Psoas muscle (tissue), 8 donors: ENCODE results near the gene KIF6. TPM values are rescaled to one million over a fixed set of nuclear protein-coding genes. Genes with fewer than 3 reads are reported as not detected.

ENCODE experiments used
- ATAC-seq, 4 donors: fragments of 200-7000 bp; cut with Tn5 transposase; one replicate each; pipeline ENCODE4 v1.9.1; 2020; ENCODE audit warnings: moderate library complexity in 3 of 4, mild to moderate bottlenecking in 2 of 4
- DNase-seq, 2 donors: peaks; one replicate each; pipeline ENCODE4 v3.0.0-alpha.2; 2020
- H3K27ac ChIP-seq: fragments of 200-600 bp; one replicate; pipeline ENCODE4 v1.8.0; 2022
- H3K27me3 ChIP-seq, 3 donors: fragments of 200-600 bp in 1 of 3; one replicate each; pipeline versions ENCODE4 v1.6.1 to v1.8.0; 2013 to 2022; ENCODE audit warnings: low read length in 2 of 3, mild to moderate bottlenecking in 2 of 3, moderate library complexity in 1 of 3; ENCODE audit not compliant: insufficient read depth in 3 of 3
- H3K36me3 ChIP-seq, 2 donors: fragments of 200-600 bp in 1 of 2; one replicate each; pipeline versions ENCODE4 v1.6.1 to v1.8.0; 2013 to 2022; ENCODE audit warnings: low read depth in 1 of 2, mild to moderate bottlenecking in 1 of 2, moderate library complexity in 1 of 2; ENCODE audit not compliant: insufficient read depth in 1 of 2
- H3K4me1 ChIP-seq: fragments of 200-600 bp; one replicate; pipeline ENCODE4 v1.8.0; 2022
- H3K4me3 ChIP-seq: fragments of 200-600 bp; one replicate; pipeline ENCODE4 v1.8.0; 2022; ENCODE audit warnings: mild to moderate bottlenecking
- H3K9me3 ChIP-seq: fragments of 200-600 bp; one replicate; pipeline ENCODE4 v1.8.0; 2022
- WGBS, 3 donors: extraction: QIAGEN DNeasy Blood & Tissue Kit; methylation state at CpG; one replicate each; pipeline versions ENCODE4 v1.1.6 to v1.1.7; 2013; 5-methylcytosine and 5-hydroxymethylcytosine counted together
- intact Hi-C, 2 donors: fragments of 100-400 bp; cut with DNase I; formaldehyde crosslinking; loops; one replicate each; pipeline versions ENCODE4 v1.11.0 to v1.14.2; 2022
- polyA plus RNA-seq, 3 donors: library from polyadenylated mRNA; stranded (reverse); fragments of 200-250 nt; gene quantifications; one replicate each; pipeline ENCODE4 v1.2.3, GENCODE V29; 2013
- total RNA-seq, 4 donors: library from RNA; stranded (reverse); fragmentation: NEBNext Ultra II Directional in 2 of 4; extraction: Animal tissue kit (Norgen Biotek cat#: 25700) in 2 of 4; gene quantifications; one replicate each; pipeline versions ENCODE4 v1.2.1 to v1.2.4, GENCODE V29; 2021 to 2023
- TF ChIP-seq, protein P1 (sequence below): fragments of 200-600 bp; IDR thresholded peaks from one replicate; pipeline ENCODE4 v1.8.0; 2022; ENCODE audit warnings: antibody characterized with exemption
- donor health status: healthy with polysubstance abuse.
- donor health status: DM: no; HTN: no; CAD: no; lungs with moderate emphysema.
- donor health status: Bipolar disorder and iron deficiency.
- donor health status: healthy.
- donor health status: DM: yes; HTN: yes; CAD: no.
- donor health status: DM: no; HTN: no; CAD: no.
- donor health status: DM: no; HTN: no; CAD: no.
- donor health status: DM: yes; HTN: yes; CAD: no.

The KIF6 gene
- total and polyA plus RNA-seq, 7 donors, result 0.03 to 0.17 (median 0.09) TPM; not detected in 2

DNA sequence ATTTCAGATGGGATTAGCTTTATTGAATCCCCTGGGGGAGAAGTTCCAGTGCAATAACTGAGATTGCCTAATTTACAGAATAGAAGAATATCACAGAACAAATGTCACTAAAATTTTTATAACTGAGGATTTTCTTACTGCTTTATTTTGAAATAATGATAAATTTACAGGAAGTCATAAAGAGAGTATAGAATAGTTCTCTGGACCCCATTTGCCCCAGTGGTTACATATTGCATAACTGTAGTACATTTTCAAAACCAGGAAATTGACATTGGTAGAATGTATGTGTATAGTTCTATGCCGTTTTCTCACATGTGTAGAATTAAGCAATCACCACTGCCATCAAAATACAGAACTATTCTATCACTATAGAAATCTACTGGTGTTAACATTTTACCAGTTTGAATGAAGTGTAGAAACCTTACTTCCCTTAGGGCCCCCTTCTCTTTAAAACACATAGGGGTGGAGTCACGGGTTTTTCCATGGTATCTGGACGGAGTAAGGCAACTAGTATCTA is 18.3 kb downstream of the KIF6 start:
- Histone ChIP-seq H3K4me1 (no peaks in the 10 kb centered on the region), H3K27ac (no peak overlapping the region), H3K9me3 (no peaks in the 10 kb centered on the region), H3K36me3 (no peaks in the 10 kb centered on the region), H3K4me3 (no peak overlapping the region), H3K27me3 (no peaks in the 10 kb centered on the region)
- no peak for DNase-seq
- no peak for ATAC-seq
- TF ChIP-seq, protein P1, sequence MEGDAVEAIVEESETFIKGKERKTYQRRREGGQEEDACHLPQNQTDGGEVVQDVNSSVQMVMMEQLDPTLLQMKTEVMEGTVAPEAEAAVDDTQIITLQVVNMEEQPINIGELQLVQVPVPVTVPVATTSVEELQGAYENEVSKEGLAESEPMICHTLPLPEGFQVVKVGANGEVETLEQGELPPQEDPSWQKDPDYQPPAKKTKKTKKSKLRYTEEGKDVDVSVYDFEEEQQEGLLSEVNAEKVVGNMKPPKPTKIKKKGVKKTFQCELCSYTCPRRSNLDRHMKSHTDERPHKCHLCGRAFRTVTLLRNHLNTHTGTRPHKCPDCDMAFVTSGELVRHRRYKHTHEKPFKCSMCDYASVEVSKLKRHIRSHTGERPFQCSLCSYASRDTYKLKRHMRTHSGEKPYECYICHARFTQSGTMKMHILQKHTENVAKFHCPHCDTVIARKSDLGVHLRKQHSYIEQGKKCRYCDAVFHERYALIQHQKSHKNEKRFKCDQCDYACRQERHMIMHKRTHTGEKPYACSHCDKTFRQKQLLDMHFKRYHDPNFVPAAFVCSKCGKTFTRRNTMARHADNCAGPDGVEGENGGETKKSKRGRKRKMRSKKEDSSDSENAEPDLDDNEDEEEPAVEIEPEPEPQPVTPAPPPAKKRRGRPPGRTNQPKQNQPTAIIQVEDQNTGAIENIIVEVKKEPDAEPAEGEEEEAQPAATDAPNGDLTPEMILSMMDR, result no peak
- WGBS, 3 donors, result 48 to 63% (median 61%) methylated on average over 3 of the region's 3 CpGs
- intact Hi-C loops, result no loop called here

DNA sequence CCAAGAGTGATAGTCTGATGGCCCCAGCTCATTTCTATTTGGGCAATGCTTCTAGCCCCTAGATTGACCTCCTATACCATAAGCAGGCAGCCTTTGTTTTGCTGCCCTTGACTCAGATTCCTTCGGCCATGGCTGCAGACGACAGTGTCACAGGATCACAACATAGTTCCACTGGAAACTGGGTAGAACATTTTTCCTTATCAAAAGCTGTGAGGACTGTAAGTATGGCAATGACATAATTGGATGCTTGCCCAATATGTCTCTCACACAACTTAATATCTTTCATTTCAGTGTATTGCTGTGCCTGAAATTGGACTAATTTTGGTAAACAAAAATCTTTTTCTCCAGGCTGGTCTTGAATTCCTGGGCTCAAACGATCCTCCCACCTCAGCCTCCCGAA is 22.9 kb downstream of the KIF6 start:
- intact Hi-C loops, result no loop called here
- ATAC-seq (no peak), DNase-seq (no peak)
- WGBS, 3 donors, result 80 to 86% (median 84%) methylated on average over 4 of the region's 4 CpGs
- TF ChIP-seq, protein P1, result no peak
- Histone ChIP-seq H3K27me3 (no peaks in the 10 kb centered on the region), H3K4me3 (no peak overlapping the region), H3K4me1 (no peaks in the 10 kb centered on the region), H3K27ac (no peak overlapping the region), H3K36me3 (no peaks in the 10 kb centered on the region), H3K9me3 (no peaks in the 10 kb centered on the region)

DNA sequence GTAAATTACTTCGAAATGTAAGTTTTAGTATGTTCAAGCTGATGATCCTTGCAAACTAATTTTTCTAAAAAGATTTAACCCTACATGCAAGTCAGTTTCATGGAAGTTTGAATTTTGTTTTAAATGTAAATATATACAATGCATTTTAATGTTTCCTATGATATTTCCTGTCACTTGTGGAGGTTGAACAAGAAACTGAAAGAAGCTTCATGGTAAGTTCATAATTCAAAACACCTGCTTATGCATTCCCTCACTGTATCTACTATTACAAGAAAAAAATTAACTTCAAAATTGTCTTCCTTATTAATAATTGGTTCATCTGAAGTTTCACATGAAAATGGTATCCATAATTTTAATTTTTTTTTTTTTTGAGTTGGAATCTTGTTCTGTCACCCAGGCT is 24.8 kb downstream of the KIF6 start:
- intact Hi-C loops, result no loop called here
- no peak overlapping the region for H3K4me3 ChIP-seq
- no peaks in the 10 kb centered on the region for H3K9me3 ChIP-seq
- H3K27me3 ChIP-seq, result no peaks in the 10 kb centered on the region
- DNase-seq, result no peak
- ATAC-seq, result no peak
- TF ChIP-seq, protein P1, result no peak
- H3K36me3 ChIP-seq, result no peaks in the 10 kb centered on the region
- no peaks in the 10 kb centered on the region for H3K4me1 ChIP-seq
- no peak overlapping the region for H3K27ac ChIP-seq
- 50 to 93% (median 86%) methylated on average over 1 of the region's 1 CpG for WGBS, 3 donors

DNA sequence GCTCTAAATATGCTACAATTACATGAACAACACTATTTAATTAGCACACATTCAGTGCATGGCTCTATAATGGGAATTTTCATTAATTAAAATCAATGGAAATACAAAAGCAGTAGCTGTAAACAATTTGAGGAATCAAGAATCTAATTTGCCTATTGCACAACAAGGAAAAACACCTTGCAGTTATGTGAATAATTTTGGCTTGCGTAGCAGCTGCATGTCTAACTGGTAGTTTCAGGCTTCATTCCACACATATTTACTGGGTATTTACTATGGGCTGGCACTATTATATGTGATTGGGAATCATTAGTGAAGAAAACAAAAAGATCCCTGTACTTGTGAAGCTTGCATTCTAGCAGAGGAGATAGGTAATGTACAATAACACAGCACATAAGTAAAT is 26.4 kb downstream of the KIF6 start:
- Histone ChIP-seq H3K27me3 (no peaks in the 10 kb centered on the region), H3K4me3 (no peak overlapping the region), H3K36me3 (no peaks in the 10 kb centered on the region), H3K9me3 (no peaks in the 10 kb centered on the region), H3K4me1 (no peaks in the 10 kb centered on the region), H3K27ac (no peak overlapping the region)
- DNase-seq (no peak), ATAC-seq (no peak)
- intact Hi-C loops, result no loop called here
- WGBS, 3 donors, result 88 to 98% (median 91%) methylated on average over 1 of the region's 1 CpG
- TF ChIP-seq, protein P1, result no peak
